Measurements from ENCODE around the gene RAB29.

RAB29 gene

GRCh38 chr1:205763980-205764379 is 11.3 kb downstream of the RAB29 start:
- no peak for DNase-seq (ENCODE audit: low read depth)

- no peak for DNase-seq (ENCODE audit: low read depth)
These were observed 14.7 kb downstream of the RAB29 start for GRCh38 chr1:205760606-205761005.

- DNase-seq (ENCODE audit: low read depth): no peak
These were observed 18.7 kb downstream of the RAB29 start for GRCh38 chr1:205756552-205756951.

- no peak for DNase-seq (ENCODE audit: low read depth)
These were observed 20.4 kb downstream of the RAB29 start for GRCh38 chr1:205754857-205755256.

GRCh38 chr1:205751036-205751651 is 24.1 kb downstream of the RAB29 start:
- no peak for DNase-seq (ENCODE audit: low read depth)

- peak; percentile 94 for DNase-seq (ENCODE audit: low read depth)
These were observed 24.9 kb downstream of the RAB29 start, which contains the start of gene NUCKS1 for GRCh38 chr1:205750138-205751035. Gene NUCKS1 (minus strand): TSS chr1:205750182. CDS start chr1:205749973, 209 bp downstream.

GRCh38 chr1:205749234-205750137 is 25.8 kb downstream of the RAB29 start:
- peak; percentile 96 for DNase-seq (ENCODE audit: low read depth)

- DNase-seq (ENCODE audit: low read depth): no peak
These were observed 26.7 kb downstream of the RAB29 start for GRCh38 chr1:205748403-205749233.

- no peak for DNase-seq (ENCODE audit: low read depth)
These were observed 28.4 kb downstream of the RAB29 start for GRCh38 chr1:205746757-205747412.

- no peak for DNase-seq (ENCODE audit: low read depth)
These were observed 30.9 kb downstream of the RAB29 start for GRCh38 chr1:205744403-205744802.

- DNase-seq (ENCODE audit: low read depth): no peak
These were observed 31.3 kb downstream of the RAB29 start for GRCh38 chr1:205743977-205744376.

- DNase-seq (ENCODE audit: low read depth): no peak
These were observed 33.6 kb downstream of the RAB29 start for GRCh38 chr1:205741681-205742080.

- no peak for DNase-seq (ENCODE audit: low read depth)
These were observed 35.7 kb downstream of the RAB29 start for GRCh38 chr1:205739348-205740160.

- DNase-seq (ENCODE audit: low read depth): no peak
These were observed 40.1 kb downstream of the RAB29 start for GRCh38 chr1:205735218-205735617.

- DNase-seq (ENCODE audit: low read depth): no peak
These were observed 41.7 kb downstream of the RAB29 start for GRCh38 chr1:205733438-205734175.

- no peak for DNase-seq (ENCODE audit: low read depth)
These were observed 45.2 kb downstream of the RAB29 start for GRCh38 chr1:205729945-205730610.

- no peak for DNase-seq (ENCODE audit: low read depth)
These were observed 48.6 kb downstream of the RAB29 start for GRCh38 chr1:205726619-205727125.

GRCh38 chr1:205725514-205725913 is 49.8 kb downstream of the RAB29 start:
- DNase-seq (ENCODE audit: low read depth): no peak
